ENCODE measurements around the gene AOPEP.

AOPEP gene

GRCh38 chr9:95107976-95108375, 381.5 kb downstream of the AOPEP start:
- no peak for DNase-seq

DNA sequence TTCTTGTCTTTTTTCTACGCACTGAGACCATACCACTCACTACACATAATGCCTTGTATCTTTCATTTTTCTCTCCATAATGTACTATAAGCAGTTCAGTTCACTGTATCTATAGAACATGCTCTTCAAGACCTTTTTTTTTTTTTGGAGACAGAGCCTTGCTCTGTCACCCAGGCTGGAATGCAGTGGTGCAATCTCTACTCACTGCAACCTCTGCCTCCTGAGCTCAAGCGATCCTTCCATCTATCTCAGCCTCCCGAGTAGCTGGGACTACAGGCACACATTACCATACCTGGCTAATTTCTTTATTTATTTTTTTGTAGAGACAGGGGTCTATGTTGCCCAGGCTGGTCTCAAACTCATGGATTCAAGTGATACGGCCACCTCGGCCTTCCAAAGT, 382.3 kb downstream of the AOPEP start:
- no peak for DNase-seq

GRCh38 chr9:95109456-95109855, 383.0 kb downstream of the AOPEP start:
- DNase-seq, result no peak

DNA sequence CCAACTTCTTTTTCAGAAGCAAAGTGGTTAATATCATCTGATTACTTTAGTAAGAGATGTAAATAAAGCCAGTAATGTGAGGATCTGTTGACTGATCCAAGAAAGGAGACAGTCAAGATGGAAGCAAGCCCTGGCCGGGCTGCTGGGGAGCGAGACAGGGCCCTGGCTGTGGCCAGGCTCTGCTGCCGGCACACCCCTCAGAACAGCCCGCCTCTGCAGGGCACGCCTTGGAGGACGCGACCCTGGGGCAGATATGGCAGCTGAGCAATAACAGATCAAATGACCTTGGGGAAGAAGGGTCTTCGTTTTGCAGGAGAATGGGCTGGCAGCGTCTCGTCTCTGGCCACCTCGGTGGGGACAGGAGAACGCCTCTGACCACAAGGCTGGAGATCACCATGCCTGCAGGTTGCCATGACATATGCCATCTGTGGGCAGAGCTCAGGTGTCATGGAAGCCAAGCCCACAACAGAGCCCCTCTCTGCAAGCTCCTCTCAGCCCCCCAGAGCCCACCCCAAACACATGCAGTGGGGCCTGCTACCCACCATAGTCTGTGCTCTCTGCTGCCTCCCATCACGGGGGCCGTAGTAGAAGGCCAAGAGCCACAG, 384.5 kb downstream of the AOPEP start:
- DNase-seq, result no peak

DNA sequence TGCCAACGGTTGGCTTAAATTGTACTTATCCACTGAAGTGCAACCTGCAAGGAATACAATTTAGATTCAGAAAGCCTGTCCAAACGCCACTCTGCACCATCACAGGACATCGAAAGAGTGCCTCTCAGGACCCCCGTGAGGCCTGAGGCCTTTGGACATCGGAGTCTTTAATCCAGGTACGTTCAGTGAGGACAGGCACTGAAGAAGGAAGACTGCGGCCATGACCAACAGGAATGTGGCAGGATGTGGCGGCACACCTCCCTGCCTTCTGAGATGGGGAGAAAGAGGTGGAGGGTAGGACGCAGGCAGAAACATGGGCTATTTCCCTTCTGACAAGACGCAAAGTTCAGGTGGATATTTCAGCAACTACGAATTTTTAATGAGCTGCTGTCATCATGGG, 385.2 kb downstream of the AOPEP start:
- no peak for DNase-seq

- no peak for DNase-seq
Observed at GRCh38 chr9:95112436-95113280, 386.2 kb downstream of the AOPEP start.

DNA sequence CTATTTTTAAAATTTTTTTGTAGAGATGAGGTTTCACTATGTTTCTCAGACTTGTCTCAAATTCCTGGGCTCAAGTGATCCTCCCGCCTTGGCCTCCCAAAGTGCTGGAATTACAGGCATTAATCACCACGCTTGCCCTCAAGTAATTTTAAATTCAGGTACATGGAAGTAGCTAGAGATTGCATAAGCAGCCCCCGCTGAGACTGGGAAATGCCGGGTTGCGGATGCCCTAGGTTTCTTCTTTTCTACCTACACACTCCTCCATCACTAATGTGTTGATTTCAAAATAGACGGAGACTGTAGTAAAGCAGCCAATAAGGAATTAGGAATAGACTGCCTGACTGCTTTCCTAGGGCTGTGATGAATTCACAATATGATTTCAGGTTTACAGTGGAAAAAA, 388.6 kb downstream of the AOPEP start:
- no peak for DNase-seq

GRCh38 chr9:95116002-95116807, 389.7 kb downstream of the AOPEP start:
- no peak for DNase-seq

DNA sequence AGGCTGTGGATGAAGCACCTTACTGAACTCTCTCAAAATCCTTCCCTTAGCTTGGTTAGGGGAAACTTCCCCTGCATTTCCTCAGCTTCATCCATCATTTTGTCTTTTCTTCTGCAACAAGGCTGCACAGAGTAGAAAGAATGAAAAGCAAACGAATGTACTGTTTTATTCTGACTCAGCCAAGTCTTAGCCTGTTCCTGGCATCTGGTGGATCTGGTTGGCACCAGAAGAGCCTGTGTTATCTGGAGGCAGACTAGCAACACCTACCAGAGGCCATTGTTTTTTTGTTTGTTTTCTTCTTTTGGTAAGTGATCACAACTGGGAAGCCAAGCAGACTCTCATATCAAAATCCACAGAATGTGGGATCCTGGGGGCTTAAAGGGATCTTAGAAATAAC, 390.3 kb downstream of the AOPEP start:
- DNase-seq, result no peak

DNA sequence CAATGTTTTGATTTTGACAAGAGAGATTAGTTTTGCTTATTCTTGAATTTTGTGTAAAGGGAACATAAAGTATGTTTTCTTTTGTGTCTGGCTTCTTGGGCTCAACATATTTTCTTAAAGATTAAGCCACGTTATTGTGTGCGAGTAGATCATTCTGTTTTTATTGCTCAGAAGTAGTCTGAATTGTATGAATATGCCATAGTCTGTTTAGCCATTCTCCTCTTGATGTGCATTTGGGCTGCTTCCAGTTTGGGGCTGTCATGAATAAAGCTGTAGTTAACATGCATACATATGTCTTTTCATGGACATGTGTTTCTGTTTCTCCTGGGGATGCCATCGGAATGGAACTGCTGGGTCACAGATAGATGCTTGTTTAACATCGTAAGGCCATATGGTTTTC, 392.1 kb downstream of the AOPEP start:
- no peak for DNase-seq

- no peak for DNase-seq
Observed at GRCh38 chr9:95120781-95121370, 394.4 kb downstream of the AOPEP start.

- no peak for DNase-seq
Observed at GRCh38 chr9:95124582-95125367, 398.3 kb downstream of the AOPEP start.

DNA sequence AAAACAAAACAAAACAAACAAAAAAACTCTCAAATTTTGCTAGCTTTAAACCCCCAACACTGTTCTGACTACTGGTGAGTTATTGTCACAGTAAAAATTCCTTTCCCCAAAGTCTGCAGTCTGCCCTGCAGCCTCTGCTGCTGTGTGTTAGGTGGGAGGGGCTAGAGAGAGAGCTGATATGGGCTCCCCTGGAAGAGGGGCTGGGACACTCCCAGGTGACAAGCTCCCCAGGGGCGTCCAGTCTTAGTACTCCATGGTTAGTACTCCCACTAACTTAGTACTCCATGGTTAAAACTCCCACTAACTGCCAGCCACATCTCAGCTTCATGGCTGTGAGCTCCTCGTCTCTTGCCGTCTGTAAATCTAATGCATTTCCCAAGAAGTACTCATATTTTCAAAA, 399.2 kb downstream of the AOPEP start:
- DNase-seq, result no peak

GRCh38 chr9:95126739-95127138, 400.2 kb downstream of the AOPEP start:
- no peak for DNase-seq

DNA sequence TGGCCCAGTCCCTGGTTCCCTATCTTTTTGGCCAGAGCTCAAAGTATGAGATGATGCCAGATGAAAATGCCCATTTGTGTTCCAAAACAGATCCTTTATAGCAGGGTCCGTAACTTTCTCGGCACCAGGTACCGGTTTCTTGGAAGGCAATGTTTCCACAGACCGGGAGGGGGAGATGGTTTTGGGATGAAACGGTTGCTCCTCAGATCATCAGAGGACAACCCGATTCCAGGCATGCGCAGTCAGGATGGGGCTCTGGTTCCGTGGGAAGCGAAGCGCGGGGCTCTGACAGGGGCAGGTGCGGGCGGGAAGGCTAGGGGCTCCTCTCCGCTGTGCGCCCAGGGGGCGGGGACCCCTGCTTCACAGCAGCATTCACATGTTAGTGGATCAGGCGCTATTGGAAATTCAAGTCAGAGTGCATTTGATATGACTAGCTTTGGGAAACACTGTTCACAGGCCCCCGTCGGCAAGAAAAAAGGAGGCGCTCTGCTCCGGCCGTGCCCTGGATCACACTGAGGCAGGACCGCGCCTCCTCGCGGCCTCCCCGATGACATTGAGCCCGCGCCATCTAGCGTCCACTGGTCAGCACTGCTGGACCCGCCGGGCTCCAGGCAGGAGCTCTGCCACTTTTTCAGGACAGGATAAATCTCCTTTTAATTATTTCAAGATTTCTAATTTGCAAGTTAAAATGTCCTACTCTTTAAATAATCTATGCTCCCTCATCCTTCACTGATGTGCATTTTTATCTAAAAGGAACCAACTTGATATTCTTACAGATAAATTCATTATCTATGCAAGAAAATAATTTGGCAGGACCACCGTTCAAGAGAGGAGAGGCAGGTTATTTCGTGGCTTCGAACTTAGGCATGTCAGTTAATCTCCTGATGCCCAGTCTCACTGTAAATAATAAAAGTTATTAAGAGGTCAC, 401.0 kb downstream of the AOPEP start:
- peak; percentile 85 for DNase-seq

DNA sequence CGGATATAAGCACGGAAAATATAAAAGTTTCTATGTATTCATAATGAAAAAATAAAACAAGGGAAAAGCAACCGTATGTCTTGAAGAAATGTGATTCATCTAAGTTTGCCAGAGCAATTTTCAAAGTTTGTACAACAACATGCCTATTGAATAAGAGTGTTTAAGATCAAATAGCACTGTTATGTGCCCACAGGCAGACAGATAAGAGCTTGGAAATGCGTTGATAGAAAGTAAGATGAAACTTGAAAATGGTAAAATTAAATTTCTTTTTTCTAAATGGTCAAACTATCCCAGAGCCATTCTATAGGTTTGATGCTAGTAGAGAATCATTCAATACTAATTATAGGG, 401.7 kb downstream of the AOPEP start:
- DNase-seq, result no peak

- no peak for DNase-seq
Observed at GRCh38 chr9:95129476-95130291, 403.2 kb downstream of the AOPEP start.

DNA sequence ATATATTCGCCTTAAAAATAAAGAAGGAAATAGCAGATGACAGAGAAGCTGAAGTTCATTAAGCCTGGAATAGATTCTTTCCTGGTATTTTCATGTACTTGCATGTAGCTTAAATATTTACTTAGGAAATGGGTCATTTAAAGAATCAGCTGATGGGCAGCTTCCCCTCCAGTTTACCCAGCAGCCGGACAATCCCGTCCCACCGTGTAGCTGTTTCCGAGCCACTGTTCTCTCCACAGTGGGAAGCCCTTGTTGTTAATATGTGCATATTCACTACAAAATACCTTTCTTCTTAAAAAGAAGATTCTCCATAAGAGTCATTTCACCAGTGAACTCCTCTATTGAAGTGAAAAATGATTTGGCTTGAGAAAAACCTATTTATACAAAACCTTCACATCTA, 404.0 kb downstream of the AOPEP start:
- no peak for DNase-seq

DNA sequence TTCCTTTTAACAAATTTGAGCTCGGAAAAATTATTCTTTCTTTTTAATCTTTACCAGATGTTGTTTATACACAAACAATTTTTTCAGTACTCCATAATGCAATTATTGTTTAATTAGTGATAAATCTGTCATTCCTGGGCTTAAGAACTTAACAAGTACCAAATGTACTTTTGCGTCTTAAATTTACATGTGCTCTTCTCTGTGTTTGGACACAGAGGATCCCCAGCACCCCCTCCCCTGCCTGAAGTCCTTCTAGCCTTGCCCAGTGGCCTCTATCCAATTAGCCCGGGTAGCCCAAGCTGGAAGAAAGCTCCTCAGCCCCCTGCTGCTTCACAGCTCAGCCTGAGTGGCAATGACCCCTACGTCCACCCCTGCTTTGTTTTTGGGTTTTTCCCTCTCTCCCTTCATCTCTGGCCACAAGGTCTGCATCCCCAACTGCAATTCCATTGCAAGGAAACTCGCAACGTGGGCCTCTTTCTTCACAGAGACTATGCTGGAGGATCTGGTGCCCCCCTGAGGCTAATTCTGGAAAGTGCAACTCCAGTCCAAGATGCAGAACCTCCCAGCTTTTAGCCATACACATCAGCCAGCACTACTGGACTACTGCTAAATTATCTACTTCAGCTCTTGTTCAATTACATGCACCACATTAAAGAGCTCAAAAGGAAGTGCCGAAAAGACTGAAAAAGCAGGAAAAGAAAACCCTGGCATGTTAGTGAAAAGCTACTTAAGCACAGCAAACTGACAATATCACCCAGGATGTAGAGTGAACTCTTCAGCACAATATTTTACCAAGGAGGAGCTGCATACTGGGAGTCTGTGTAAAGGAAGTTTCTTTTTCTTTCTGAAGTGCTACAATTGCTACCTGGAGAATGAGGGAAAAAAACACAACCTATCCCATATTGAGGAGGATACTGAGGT, 404.8 kb downstream of the AOPEP start:
- DNase-seq, result peak; percentile 70

All from stimulated activated CD8-positive, alpha-beta memory T cell treated with anti-CD3 and anti-CD28 coated beads, Interleukin-4, amount 100 ng/mL, for 48 hours (primary cell).